Gastroesophageal sphincter (tissue), 4 donors: ENCODE data around the gene EBF4. TPM values are rescaled to one million over a fixed set of nuclear protein-coding genes. Genes with fewer than 3 reads are reported as not detected.

Source experiments
- ATAC-seq: fragments of 150-250 bp; one replicate; pipeline ENCODE4 v1.9.1; 2016; ENCODE audit warnings: mild to moderate bottlenecking, moderate library complexity
- H3K27ac ChIP-seq, 4 donors: fragments of 200-600 bp; sonication (generic) in 3 of 4; 1 replicate in 3 of 4; 2 replicates in 1 of 4; pipeline ENCODE4 v1.5.1; 2016 to 2019
- H3K27me3 ChIP-seq: fragments of 200-600 bp; sonication (generic); one replicate; pipeline ENCODE4 v1.5.1; 2019
- H3K36me3 ChIP-seq, 2 donors: fragments of 200-600 bp; sonication (generic); one replicate each; pipeline ENCODE4 v1.5.1; 2019; ENCODE audit warnings: control low read depth in 1 of 2
- H3K4me1 ChIP-seq, 3 donors: fragments of 200-600 bp; sonication (generic); 1 replicate in 2 of 3; 2 replicates in 1 of 3; pipeline ENCODE4 v1.5.1; 2016 to 2019; ENCODE audit warnings: control low read depth in 2 of 3
- H3K4me3 ChIP-seq, 2 donors: fragments of 200-600 bp; sonication (generic); one replicate each; pipeline ENCODE4 v1.5.1; 2019; ENCODE audit warnings: mild to moderate bottlenecking in 1 of 2, moderate library complexity in 1 of 2
- H3K9me3 ChIP-seq, 3 donors: fragments of 200-600 bp; sonication (generic); one replicate each; pipeline ENCODE4 v1.5.1; 2017 to 2019; ENCODE audit warnings: control low read depth in 2 of 3
- CTCF ChIP-seq, 4 experiments: fragments of 200-600 bp in 2 of 4; fragments of 450-650 bp in 2 of 4; sonication (generic) in 1 of 4; IDR thresholded peaks; one replicate each; pipeline ENCODE4 v1.5.1; 2017 to 2019; ENCODE audit warnings: antibody characterized with exemption in 4 of 4, mild to moderate bottlenecking in 2 of 4, moderate library complexity in 2 of 4
- EP300 ChIP-seq: sonication (generic); formaldehyde crosslinking; IDR thresholded peaks from one replicate; pipeline ENCODE4 v1.6.1; 2017; ENCODE audit warnings: antibody characterized with exemption, mild to moderate bottlenecking
- POLR2A ChIP-seq, 2 donors: fragments of 450-650 bp; IDR thresholded peaks; one replicate each; pipeline ENCODE4 v1.6.1; 2017; ENCODE audit warnings: antibody characterized with exemption in 2 of 2, mild to moderate bottlenecking in 2 of 2, moderate library complexity in 1 of 2
- POLR2AphosphoS5 ChIP-seq: sonication (generic); formaldehyde crosslinking; IDR thresholded peaks from one replicate; pipeline ENCODE4 v1.6.1; 2017; ENCODE audit warnings: antibody characterized with exemption
- WGBS, 2 donors: methylation state at CpG; one replicate each; pipeline ENCODE4 v1.1.5; 2018; ENCODE audit warnings: low coverage in 1 of 2; 5-methylcytosine and 5-hydroxymethylcytosine counted together
- total RNA-seq, 4 donors: library from RNA; depleted of rRNA; stranded (reverse); fragments of >200 nt; gene quantifications; one replicate each; pipeline ENCODE4 v1.1.0, GENCODE V29; 2016

Gene EBF4
- total RNA-seq, 4 donors from 2014 or later, result 14.5 to 36.6 (median 19.6) TPM

- Histone ChIP-seq H3K27me3 (no peaks in the 10 kb centered on the region), H3K27ac (no peak overlapping the region), H3K4me1 (no peaks in the 10 kb centered on the region), H3K36me3 (no peaks in the 10 kb centered on the region), H3K4me3 (no peak overlapping the region), H3K9me3 (no peaks in the 10 kb centered on the region)
- 54 to 67% methylated on average over 1 to 2 of the region's 12 CpGs for WGBS, 2 donors
- ATAC-seq, result peak; percentile 49
- TF ChIP-seq POLR2AphosphoS5 (no peak), CTCF (IDR thresholded peaks at IDR 0.05) (peak in 3 of 4 experiments; percentile 47 to 75 (median 51))
Measured at GRCh38 chr20:2742934-2743559, 50.5 kb downstream of the EBF4 start.

- Histone ChIP-seq H3K36me3 (no peaks in the 10 kb centered on the region), H3K9me3 (no peaks in the 10 kb centered on the region), H3K27ac (no peak overlapping the region), H3K27me3 (peaks cover 14% of the 10 kb centered on the region), H3K4me1 (peaks cover 0 to 1% (median 0%) of the 10 kb centered on the region in 3 donors), H3K4me3 (no peak overlapping the region)
- TF ChIP-seq CTCF (IDR thresholded peaks at IDR 0.05) (no peak), POLR2AphosphoS5 (no peak)
- WGBS, 2 donors, result 80% methylated on average over 6 of the region's 12 CpGs; no CpG with 5 or more reads in 1 of the 2 donors
- ATAC-seq, result no peak
Measured at GRCh38 chr20:2745060-2745910, 52.7 kb downstream of the EBF4 start.

- ATAC-seq, result no peak
- WGBS, 2 donors, result 82 to 100% methylated on average over 1 to 3 of the region's 4 CpGs
- no peak overlapping the region for H3K27ac ChIP-seq
- no peak overlapping the region for H3K4me3 ChIP-seq
- H3K36me3 ChIP-seq, result no peaks in the 10 kb centered on the region
- TF ChIP-seq POLR2AphosphoS5 (no peak), POLR2A (IDR thresholded peaks at IDR 0.05) (no peak), CTCF (IDR thresholded peaks at IDR 0.05) (no peak), EP300 (no peak)
- peaks cover 0 to 9% (median 0%) of the 10 kb centered on the region in 3 donors for H3K4me1 ChIP-seq
- no peaks in the 10 kb centered on the region for H3K9me3 ChIP-seq
- H3K27me3 ChIP-seq, result peaks cover 22% of the 10 kb centered on the region
Measured at GRCh38 chr20:2745936-2746635, 53.5 kb downstream of the EBF4 start.

GRCh38 chr20:2746636-2747265, 54.2 kb downstream of the EBF4 start:
- Histone ChIP-seq H3K27me3 (peaks cover 29% of the 10 kb centered on the region), H3K4me1 (peaks cover 0 to 16% (median 3%) of the 10 kb centered on the region in 3 donors), H3K4me3 (no peak overlapping the region), H3K9me3 (no peaks in the 10 kb centered on the region), H3K27ac (no peak overlapping the region), H3K36me3 (no peaks in the 10 kb centered on the region)
- ATAC-seq, result no peak
- TF ChIP-seq EP300 (no peak), CTCF (IDR thresholded peaks at IDR 0.05) (no peak)
- WGBS, 2 donors, result 52 to 67% methylated on average over 4 to 5 of the region's 8 CpGs
